ENCODE measurements around the gene TRIM58. TPM values are rescaled to one million over a fixed set of nuclear protein-coding genes. Genes with fewer than 3 reads are reported as not detected.

Gene TRIM58
- total and polyA plus RNA-seq, 9 of the 15 experiments (the other 6 are each of a cell fraction or from before 2014, with no cell fraction given) = 3.8 to 19.1 (median 7.2) TPM

DNA sequence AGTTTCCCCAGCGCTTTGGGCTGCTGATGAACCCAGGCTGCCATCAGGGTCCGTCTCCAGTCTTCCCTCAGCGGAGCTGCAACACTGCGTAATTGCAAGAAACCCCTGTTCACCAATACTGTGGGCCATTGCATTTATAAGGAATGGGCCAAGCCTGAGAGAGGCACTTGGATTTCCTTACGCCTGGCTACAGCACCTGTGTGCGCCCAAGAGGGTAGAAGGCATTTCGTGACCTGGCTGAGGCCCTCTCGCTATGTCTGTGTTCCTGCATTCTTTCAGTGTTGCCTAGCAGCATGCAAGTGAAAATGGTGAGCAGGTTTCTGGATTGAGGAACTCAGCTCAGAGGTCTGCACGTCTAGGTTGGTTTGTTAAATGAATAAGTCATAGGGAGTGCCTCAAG is 26.4 kb downstream of the TRIM58 start:
- DNase-seq (ENCODE audit: extremely low read depth in 1 of 4, low spot score in 3 of 4) (no peak), ATAC-seq (no peak), FAIRE-seq (no peak)
- Histone ChIP-seq H3K4me2 (ENCODE audit: insufficient read depth, low read length) (no peak overlapping the region), H3K4me3 (no peak overlapping the region), H3K9ac (ENCODE audit: insufficient read depth in 1 of 2, low read depth in 2 of 2, low read length in 2 of 2) (no peak overlapping the region), H3K27ac (ENCODE audit: extremely low read depth, low read depth, low read length) (no peak overlapping the region), H3K9me1 (ENCODE audit: control insufficient read depth, insufficient read depth, low read length) (no peaks in the 10 kb centered on the region), H3K27me3 (ENCODE audit: control insufficient read depth in 2 of 2, insufficient read depth in 2 of 2, low read length in 2 of 2) (no peaks in the 10 kb centered on the region), H3K4me1 (replicated peaks in 1 of 2; ENCODE audit: control insufficient read depth in 2 of 2, insufficient read depth in 2 of 2, low read length in 2 of 2) (no peaks in the 10 kb centered on the region; a peak in 1 of 5 replicates), H3K79me2 (ENCODE audit: control insufficient read depth, insufficient read depth, low read length) (no peaks in the 10 kb centered on the region), H3K36me3 (ENCODE audit: control insufficient read depth, insufficient read depth, low read length) (no peaks in the 10 kb centered on the region), H3K9me3 (replicated peaks; ENCODE audit: control insufficient read depth, insufficient read depth, low read depth, low read length) (no peaks in the 10 kb centered on the region), H2AFZ (ENCODE audit: low read depth, low read length) (no peak overlapping the region), H4K20me1 (replicated peaks; ENCODE audit: control insufficient read depth, insufficient read depth, low read length) (no peaks in the 10 kb centered on the region)
- BruUV-seq (replicated peaks) = no TSS peak
- WGBS (ENCODE audit: insufficient coverage, low coverage, missing lambda C conversion rate) = 77% methylated on average over 9 of the region's 9 CpGs
- intact Hi-C loops (cut with micrococcal nuclease) = no loop called here
- in situ Hi-C loops (cut with MboI) = no loop called here
- ChIA-PET POLR2A (interaction anchor here (1.5 kb wide), 1 partner anchor 26 kb away, joined by 4 read pairs; the partner anchor contains the start of gene TRIM58), CTCF (ENCODE audit: low intra/inter-chr PET ratio) (no interaction called here)
- no peak for TF ChIP-seq GTF2E2 (tag; IDR thresholded peaks at IDR 0.05)
- TF ChIP-seq DMBX1 (CRISPR knock-in tag; IDR thresholded peaks at IDR 0.05; ENCODE audit: borderline replicate concordance) = no peak
- TF ChIP-seq, protein P1, sequence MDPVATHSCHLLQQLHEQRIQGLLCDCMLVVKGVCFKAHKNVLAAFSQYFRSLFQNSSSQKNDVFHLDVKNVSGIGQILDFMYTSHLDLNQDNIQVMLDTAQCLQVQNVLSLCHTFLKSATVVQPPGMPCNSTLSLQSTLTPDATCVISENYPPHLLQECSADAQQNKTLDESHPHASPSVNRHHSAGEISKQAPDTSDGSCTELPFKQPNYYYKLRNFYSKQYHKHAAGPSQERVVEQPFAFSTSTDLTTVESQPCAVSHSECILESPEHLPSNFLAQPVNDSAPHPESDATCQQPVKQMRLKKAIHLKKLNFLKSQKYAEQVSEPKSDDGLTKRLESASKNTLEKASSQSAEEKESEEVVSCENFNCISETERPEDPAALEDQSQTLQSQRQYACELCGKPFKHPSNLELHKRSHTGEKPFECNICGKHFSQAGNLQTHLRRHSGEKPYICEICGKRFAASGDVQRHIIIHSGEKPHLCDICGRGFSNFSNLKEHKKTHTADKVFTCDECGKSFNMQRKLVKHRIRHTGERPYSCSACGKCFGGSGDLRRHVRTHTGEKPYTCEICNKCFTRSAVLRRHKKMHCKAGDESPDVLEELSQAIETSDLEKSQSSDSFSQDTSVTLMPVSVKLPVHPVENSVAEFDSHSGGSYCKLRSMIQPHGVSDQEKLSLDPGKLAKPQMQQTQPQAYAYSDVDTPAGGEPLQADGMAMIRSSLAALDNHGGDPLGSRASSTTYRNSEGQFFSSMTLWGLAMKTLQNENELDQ (CRISPR knock-in tag; IDR thresholded peaks at IDR 0.05; ENCODE audit: borderline replicate concordance) = no peak
- TF ChIP-seq, protein P2, sequence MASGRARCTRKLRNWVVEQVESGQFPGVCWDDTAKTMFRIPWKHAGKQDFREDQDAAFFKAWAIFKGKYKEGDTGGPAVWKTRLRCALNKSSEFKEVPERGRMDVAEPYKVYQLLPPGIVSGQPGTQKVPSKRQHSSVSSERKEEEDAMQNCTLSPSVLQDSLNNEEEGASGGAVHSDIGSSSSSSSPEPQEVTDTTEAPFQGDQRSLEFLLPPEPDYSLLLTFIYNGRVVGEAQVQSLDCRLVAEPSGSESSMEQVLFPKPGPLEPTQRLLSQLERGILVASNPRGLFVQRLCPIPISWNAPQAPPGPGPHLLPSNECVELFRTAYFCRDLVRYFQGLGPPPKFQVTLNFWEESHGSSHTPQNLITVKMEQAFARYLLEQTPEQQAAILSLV (tag; IDR thresholded peaks at IDR 0.05) = no peak
- no peak for TF ChIP-seq RBM22 (IDR thresholded peaks at IDR 0.05; ENCODE audit: low read depth, low read length, poor library complexity, severe bottlenecking)
- TF ChIP-seq ARHGAP35 (IDR thresholded peaks at IDR 0.05; ENCODE audit: partially characterized antibody) = no peak
- TF ChIP-seq SIN3B (IDR thresholded peaks at IDR 0.05; ENCODE audit: low read depth) = no peak
- TF ChIP-seq KDM2B (CRISPR knock-in tag; IDR thresholded peaks at IDR 0.05) = no peak
- TF ChIP-seq, protein P3, sequence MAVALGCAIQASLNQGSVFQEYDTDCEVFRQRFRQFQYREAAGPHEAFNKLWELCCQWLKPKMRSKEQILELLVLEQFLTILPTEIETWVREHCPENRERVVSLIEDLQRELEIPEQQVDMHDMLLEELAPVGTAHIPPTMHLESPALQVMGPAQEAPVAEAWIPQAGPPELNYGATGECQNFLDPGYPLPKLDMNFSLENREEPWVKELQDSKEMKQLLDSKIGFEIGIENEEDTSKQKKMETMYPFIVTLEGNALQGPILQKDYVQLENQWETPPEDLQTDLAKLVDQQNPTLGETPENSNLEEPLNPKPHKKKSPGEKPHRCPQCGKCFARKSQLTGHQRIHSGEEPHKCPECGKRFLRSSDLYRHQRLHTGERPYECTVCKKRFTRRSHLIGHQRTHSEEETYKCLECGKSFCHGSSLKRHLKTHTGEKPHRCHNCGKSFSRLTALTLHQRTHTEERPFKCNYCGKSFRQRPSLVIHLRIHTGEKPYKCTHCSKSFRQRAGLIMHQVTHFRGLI (CRISPR knock-in tag; IDR thresholded peaks at IDR 0.05) = no peak
